Memory B cell (primary cell): ENCODE measurements around the gene EPN1.

Experiments used
- ATAC-seq: fragments of 150-1000 bp; cut with Tn5 transposase; 2 replicates; pipeline ENCODE4 v1.10.0; 2021; ENCODE audit warnings: low read depth, mild to moderate bottlenecking, moderate library complexity
- DNase-seq, 2 donors: peaks; one replicate each; pipeline ENCODE4 v3.0.0; 2022; ENCODE audit warnings: low spot score in 2 of 2
- H3K27ac Mint-ChIP-seq: one replicate; pipeline ENCODE4 v1.8.0; 2022; ENCODE audit warnings: mild to moderate bottlenecking, moderate library complexity, mixed read lengths
- H3K27me3 Mint-ChIP-seq: one replicate; pipeline ENCODE4 v1.8.0; 2022; ENCODE audit warnings: mixed read lengths
- H3K36me3 Mint-ChIP-seq: one replicate; pipeline ENCODE4 v1.8.0; 2022; ENCODE audit warnings: mild to moderate bottlenecking, mixed read lengths
- H3K4me1 Mint-ChIP-seq: one replicate; pipeline ENCODE4 v1.8.0; 2022; ENCODE audit warnings: mixed read lengths
- H3K4me3 Mint-ChIP-seq: one replicate; pipeline ENCODE4 v1.8.0; 2022; ENCODE audit warnings: mild to moderate bottlenecking, moderate library complexity, mixed read lengths
- H3K9me3 Mint-ChIP-seq: one replicate; pipeline ENCODE4 v1.8.0; 2022; ENCODE audit warnings: mixed read lengths

Gene EPN1

DNA sequence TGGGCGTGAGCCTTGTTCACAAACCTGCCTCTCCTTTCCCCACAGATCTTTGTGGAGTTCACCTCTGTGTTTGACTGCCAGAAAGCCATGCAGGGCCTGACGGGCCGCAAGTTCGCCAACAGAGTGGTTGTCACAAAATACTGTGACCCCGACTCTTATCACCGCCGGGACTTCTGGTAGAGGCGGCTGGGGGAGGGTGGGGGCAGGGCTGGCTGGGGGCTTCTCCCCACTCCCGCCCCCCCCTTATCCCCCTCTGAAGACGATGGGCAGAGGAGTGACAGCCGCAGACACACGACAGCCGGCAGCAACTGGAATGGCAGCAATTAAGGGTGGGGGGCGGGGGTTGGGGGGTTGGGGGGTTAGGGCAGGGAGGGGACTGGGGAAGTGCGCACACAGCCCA, 1.1 kb upstream of the EPN1 start:
- no peak overlapping the region for H3K4me3 Mint-ChIP-seq
- DNase-seq (no peak), ATAC-seq (no peak)
- H3K36me3 Mint-ChIP-seq = peaks cover 17% of the 10 kb centered on the region
- peaks cover 53% of the 10 kb centered on the region for H3K4me1 Mint-ChIP-seq
- no peaks in the 10 kb centered on the region for H3K9me3 Mint-ChIP-seq
- H3K27ac Mint-ChIP-seq = peak overlapping the region; percentile 98
- H3K27me3 Mint-ChIP-seq = no peaks in the 10 kb centered on the region

DNA sequence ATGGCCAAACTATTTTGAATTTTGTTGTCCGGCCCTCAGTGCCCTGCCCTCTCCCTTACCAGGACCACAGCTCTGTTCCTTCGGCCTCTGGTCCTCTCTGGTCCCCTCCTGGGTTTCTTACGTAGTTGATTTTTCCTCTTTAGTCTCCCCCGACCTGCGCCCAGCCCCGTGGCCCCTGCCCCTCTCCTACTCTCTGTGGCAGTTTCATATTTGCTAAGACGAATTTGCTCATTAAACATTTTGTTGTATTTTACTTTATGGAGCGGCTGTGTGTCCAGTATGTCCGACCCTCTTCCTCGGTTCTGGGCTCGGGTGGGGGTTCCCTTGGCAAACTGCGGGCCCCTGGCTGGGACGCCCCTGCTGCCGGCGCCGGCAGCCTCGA, 576 bp upstream of the EPN1 start:
- Mint-ChIP-seq H3K4me3 (peak overlapping the region; percentile 98), H3K9me3 (no peaks in the 10 kb centered on the region), H3K27ac (peak overlapping the region; percentile 98), H3K4me1 (peaks cover 59% of the 10 kb centered on the region), H3K27me3 (no peaks in the 10 kb centered on the region), H3K36me3 (peaks cover 18% of the 10 kb centered on the region)
- ATAC-seq = no peak
- DNase-seq = no peak

DNA sequence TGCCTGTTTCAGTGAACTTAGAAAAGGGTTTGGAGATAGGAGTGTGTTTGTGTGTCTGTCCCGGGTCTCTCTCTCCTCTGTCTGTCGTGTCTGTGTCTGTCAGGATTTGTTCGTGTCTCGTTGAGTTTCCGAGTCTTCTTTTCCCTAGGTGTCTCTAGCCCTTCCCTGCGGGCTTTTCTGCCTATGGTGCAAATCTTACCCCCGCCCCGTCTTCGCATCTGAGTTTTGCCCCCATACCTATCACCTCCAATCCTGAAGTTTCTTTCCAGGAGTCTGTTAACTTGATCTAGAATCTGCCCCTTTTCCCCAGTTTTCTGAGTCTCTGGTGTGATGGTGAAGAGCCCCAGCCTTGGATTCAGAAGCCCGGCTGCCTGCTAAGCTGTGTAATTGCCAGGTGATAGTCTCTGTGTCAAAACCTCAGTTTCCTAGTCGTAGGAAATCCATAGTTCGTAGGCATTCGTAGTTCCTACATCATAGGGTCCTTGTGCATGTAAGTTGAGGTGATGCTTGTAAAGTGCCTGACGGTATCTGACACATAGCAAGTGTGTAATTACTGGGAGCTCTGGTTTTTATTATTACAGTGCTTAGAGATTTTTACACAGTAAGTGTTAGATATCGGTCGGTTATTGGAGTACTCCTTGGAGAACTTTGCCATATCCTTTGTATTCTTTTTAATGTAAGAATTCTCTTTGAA, 782 bp downstream of the EPN1 start:
- ATAC-seq (no peak), DNase-seq (no peak)
- Mint-ChIP-seq H3K4me3 (peak overlapping the region; percentile 98), H3K4me1 (peaks cover 58% of the 10 kb centered on the region), H3K9me3 (no peaks in the 10 kb centered on the region), H3K36me3 (peaks cover 24% of the 10 kb centered on the region), H3K27me3 (no peaks in the 10 kb centered on the region), H3K27ac (peak overlapping the region; percentile 98)

DNA sequence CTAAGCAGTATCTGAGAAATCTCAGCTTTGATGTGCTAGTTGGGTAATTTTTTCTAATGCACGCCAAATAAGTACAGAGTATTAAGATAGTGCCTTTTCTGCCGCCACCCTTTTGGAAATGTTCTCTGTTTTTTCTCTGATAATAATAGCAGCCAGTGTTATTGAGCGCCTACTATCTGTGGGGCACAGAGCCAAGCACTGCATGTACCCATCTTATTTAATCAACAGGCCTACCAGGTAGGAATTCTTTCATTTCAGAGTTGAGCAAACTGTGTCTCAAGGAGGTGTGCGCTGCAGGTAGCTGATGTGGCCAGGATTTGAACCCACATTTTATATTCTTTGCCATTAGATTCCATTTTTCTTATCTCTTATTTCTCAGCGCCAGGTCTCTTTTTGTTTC, 1.4 kb downstream of the EPN1 start:
- ATAC-seq = no peak
- no peak for DNase-seq
- H3K9me3 Mint-ChIP-seq = no peaks in the 10 kb centered on the region
- peak overlapping the region; percentile 98 for H3K4me3 Mint-ChIP-seq
- peaks cover 26% of the 10 kb centered on the region for H3K36me3 Mint-ChIP-seq
- no peaks in the 10 kb centered on the region for H3K27me3 Mint-ChIP-seq
- peak overlapping the region; percentile 98 for H3K27ac Mint-ChIP-seq
- H3K4me1 Mint-ChIP-seq = peaks cover 53% of the 10 kb centered on the region

DNA sequence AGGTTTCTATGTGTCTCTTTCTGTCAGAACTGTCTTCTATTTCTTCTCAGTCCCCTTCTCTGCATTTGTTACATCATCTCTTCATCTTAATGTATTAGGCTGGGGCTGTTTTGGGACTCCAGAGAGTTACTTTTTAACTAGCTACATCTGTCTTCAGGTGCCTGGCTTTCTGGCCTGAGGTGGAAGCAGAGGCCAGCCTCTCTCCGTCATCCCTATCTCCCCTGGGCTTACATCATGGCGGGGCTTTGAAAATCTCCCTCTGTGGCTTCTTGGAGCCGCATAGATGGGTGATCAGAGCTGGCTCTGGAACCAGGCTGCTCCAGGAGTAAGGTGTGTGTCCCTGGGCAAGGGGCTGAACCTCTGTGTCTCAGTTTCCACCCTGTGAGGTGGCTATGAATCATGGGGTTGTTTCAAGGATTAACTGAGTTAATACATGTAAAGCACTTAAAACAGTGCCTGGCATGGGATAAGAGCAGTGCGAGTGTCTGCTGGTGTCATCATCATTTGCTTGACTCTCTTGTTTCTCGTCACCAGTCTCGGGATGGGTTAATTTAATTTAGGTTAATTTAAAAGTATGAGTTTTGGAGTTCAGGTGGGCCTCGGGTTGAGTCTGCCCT, 2.0 kb downstream of the EPN1 start:
- Mint-ChIP-seq H3K36me3 (peaks cover 25% of the 10 kb centered on the region), H3K27ac (peak overlapping the region; percentile 98), H3K9me3 (no peaks in the 10 kb centered on the region), H3K4me1 (peaks cover 50% of the 10 kb centered on the region), H3K4me3 (peak overlapping the region; percentile 98), H3K27me3 (no peaks in the 10 kb centered on the region)
- ATAC-seq = no peak
- no peak for DNase-seq

DNA sequence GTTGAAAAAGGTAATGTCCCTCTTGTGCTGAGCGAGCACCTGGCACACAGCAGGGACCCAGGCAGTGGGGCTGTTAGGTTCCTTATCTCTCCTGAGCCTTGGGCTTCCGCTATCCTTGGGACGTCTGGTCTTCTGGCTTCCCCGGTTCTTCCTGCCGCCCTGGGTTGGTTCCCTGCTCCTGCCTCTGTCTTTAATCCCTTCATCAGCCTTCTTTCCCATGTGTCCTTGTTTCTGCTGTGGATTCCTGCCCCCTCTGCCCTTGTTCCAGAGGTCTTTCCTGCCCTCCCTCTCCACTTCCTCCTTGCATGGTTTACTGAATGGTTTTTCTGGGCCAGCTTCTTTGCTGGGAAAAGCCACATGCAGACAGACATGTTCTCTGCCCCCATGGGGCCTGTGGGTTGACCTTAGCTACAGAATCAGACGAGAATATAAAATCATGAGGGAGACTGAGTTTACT, 2.6 kb downstream of the EPN1 start:
- Mint-ChIP-seq H3K4me3 (peak overlapping the region; percentile 98), H3K36me3 (peaks cover 25% of the 10 kb centered on the region), H3K27ac (peak overlapping the region; percentile 98), H3K9me3 (no peaks in the 10 kb centered on the region), H3K27me3 (no peaks in the 10 kb centered on the region), H3K4me1 (peaks cover 50% of the 10 kb centered on the region)
- DNase-seq = no peak
- ATAC-seq = no peak

DNA sequence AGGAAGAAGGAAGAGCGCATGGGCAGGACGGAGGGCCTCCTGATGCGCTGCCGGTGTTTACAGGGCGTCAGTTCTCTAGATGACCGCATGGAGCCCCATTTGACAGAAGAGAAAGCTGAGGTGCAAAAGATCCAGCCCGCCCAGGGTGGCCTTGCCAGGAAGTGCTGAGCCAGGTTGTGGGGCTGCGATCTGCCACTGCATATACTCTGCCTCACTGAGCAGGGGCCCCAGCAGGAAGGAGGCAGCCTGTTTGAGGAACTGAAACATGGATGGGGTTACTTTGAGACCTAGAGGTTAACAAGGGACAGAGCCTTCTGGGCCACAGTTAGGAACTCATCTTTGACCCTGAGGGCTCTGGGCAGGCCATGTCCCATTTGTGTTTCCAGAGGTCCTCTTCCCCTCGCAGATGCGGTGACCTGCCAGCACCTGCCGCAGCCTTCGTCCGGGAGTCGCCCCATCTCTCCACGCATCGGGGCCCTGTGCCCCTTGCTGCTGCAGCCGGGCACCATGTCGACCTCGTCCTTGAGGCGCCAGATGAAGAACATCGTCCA, 3.2 kb downstream of the EPN1 start:
- H3K36me3 Mint-ChIP-seq = peaks cover 25% of the 10 kb centered on the region
- H3K4me1 Mint-ChIP-seq = peaks cover 50% of the 10 kb centered on the region
- H3K9me3 Mint-ChIP-seq = no peaks in the 10 kb centered on the region

DNA sequence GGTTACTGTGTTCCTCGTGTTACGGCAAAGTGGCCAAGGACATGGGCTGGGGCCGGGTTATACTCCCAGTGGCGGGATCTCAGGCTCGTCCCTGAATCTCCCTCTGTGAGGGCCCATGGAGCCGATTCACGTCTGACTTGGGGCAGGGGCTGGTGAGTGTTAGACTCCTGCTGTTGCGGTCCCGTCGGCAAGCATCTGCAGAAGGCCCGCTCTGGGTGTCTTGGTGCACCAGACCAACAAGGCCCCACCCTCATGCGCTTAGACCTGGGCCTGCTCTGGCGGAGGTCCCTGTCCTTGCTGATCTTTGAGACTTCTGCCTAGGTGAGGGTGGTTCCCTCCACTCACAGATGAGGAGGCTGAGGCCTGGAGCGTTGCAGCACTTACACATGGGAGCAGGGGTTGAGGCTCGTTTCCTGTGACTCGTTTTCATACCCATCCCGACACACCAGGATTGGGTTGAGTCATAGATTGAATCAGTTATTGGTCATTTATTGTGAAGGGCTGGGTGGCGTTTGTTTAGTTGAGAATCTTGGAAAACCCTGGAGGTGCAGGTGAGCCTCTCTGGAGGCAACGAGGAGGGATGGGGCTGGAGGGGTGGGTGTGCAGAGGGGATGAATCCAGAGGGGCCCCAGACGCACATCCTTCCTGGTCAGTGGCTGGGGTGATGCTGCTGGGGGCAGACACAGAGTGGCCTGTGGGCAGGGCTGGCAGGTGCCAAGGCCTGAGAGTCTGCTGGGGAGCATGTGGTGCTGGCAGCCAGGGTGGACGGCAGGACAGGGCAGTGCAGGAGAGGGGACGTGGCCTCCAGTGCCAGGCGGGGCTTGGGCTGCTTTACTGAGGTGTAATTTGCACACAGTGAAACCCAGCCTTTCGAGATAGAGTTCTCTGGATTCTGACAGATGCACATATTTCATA, 4.6 kb downstream of the EPN1 start:
- no peak for ATAC-seq
- DNase-seq = no peak
- H3K27ac Mint-ChIP-seq = peak overlapping the region; percentile 98
- no peaks in the 10 kb centered on the region for H3K9me3 Mint-ChIP-seq
- no peaks in the 10 kb centered on the region for H3K27me3 Mint-ChIP-seq
- peak overlapping the region; percentile 98 for H3K4me3 Mint-ChIP-seq
- H3K4me1 Mint-ChIP-seq = peaks cover 46% of the 10 kb centered on the region
- peaks cover 21% of the 10 kb centered on the region for H3K36me3 Mint-ChIP-seq

More for the DNA sequence above, 3.2 kb downstream of the EPN1 start:
- H3K4me3 Mint-ChIP-seq = peak overlapping the region; percentile 98
- DNase-seq (peak; percentile 75 to 91), ATAC-seq (peak; percentile 83)
- no peaks in the 10 kb centered on the region for H3K27me3 Mint-ChIP-seq
- peak overlapping the region; percentile 98 for H3K27ac Mint-ChIP-seq

DNA sequence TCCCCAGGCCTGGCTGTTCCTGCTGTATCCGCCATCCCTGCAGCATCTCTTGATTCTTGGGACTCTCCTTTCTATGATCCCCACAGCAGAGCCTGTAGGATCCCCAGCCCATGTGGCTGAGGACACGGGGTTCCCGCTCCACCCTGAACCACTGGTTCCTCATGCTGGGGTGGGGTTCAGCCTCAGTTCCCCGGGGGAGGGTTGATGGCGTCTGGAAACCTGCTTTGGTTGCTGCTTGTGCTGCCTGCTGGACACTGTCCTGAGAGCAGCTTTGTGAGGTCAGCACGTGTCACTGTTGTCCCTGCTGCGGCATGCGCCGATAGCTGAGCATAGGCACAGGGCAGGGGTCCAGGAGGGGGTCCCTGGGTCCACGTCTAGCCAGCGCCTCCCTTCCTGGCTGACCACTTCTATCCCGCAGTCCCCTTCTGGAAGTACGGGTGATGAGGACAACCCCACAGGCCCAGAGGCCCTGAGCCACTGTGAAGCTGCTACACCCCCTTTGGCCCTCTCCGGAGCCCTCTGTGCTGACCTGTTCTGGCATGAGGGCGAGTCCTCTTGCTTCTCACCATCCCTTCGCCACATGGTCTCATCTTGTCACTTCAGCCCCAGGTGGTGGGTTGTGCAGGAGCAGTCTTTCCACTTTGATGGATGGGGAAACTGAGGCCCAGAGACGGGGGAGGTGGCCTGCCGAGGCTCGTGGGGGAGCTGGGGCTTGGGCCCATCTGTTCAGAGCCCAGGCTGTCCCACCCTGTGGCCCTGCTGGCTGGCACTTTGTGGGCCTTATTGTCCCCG, 5.5 kb downstream of the EPN1 start:
- Mint-ChIP-seq H3K36me3 (peaks cover 22% of the 10 kb centered on the region), H3K27ac (peak overlapping the region; percentile 98), H3K4me1 (peaks cover 46% of the 10 kb centered on the region), H3K4me3 (no peak overlapping the region), H3K27me3 (no peaks in the 10 kb centered on the region), H3K9me3 (no peaks in the 10 kb centered on the region)
- DNase-seq (no peak), ATAC-seq (no peak)

DNA sequence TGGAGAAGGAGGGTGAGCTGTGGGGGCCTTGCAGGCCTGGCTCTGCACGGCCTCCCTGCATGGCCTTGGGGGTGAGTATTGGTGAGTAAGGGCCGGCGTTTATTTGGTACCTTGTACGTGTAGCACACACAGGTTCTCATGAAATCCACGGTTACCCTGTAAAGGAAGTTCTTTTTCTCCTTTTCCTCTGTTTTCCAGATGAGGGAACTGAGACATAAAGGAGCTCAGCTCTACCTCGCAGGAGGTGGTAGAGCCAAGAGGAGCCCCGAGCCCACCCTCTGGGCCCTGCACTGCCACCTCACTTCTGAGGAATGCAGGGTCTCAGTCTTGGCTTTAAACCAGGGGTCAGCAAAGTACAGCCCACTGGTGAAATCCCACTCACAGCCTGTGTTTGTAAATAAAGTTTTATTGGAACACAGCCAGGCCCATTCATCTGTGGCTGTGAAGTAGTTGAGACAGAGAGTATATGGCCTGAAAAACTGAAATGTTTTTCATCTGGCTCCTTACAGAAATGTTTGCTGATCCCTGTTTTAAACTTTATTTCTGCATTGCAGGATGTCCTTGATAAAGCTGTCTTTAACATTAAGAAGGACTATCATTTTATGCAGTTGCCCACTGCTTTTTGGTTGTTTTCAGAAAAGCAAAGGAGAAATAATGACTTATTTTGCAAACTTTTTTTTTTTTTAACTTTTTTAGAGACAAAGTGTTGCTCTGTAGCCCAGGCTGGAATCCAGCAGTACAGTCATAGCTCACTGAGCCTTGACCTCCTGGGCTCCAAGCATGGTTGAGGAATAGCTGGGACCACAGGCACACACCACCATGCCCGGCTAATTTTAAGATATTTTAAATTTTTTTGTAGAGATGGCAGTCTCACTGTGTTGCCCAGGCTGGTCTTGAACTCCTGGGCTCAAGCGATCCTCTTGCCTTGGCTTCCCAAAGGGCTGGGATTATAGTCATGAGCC, 6.4 kb downstream of the EPN1 start:
- DNase-seq (no peak), ATAC-seq (no peak)
- Mint-ChIP-seq H3K27me3 (no peaks in the 10 kb centered on the region), H3K9me3 (no peaks in the 10 kb centered on the region), H3K4me1 (peaks cover 47% of the 10 kb centered on the region), H3K36me3 (peaks cover 29% of the 10 kb centered on the region), H3K4me3 (no peak overlapping the region), H3K27ac (peak overlapping the region; percentile 98)

DNA sequence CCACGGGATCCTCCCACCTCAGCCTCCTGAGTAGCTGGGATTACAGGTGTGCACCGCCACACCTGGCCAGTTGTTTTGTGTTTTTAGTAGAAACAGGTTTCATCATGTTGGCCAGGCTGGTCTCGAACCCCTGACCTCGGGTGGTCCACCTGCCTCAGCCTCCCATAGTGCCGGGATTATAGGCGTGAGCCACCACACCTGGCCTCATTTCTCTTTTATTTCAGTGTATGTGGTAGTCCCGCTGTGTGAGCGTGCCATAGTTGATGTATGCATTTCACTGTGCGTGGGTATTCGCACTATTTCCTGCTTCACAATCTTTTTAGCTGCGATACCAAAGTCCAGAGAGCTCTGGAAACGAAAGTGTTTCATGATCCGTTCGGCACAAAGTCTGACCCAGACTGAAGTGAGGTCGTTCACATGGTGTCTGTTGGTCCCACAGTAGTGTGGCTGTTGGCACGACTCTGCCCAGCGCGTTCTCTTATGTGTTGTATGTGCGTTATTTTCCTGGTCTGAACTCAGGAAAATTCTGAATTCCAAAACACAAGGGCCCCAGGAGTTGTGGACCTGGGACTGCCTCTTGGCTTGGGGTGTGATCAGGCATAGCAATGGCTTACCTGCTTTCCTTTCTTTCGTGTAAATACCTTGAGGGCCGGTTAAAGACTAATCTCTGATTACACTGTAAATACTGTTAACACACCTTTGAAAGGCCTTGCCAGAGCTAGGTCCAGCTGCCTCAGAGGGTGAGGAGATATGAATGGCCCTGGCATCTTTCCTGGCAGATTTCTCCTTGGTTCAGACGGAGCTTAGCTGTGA, 8.6 kb downstream of the EPN1 start:
- Mint-ChIP-seq H3K4me1 (peaks cover 39% of the 10 kb centered on the region), H3K36me3 (peaks cover 26% of the 10 kb centered on the region), H3K9me3 (no peaks in the 10 kb centered on the region), H3K27me3 (no peaks in the 10 kb centered on the region), H3K4me3 (no peak overlapping the region), H3K27ac (no peak overlapping the region)
- ATAC-seq (no peak), DNase-seq (no peak)
